ENCODE measurements around the gene LMNA. TPM values are rescaled to one million over a fixed set of nuclear protein-coding genes. Genes with fewer than 3 reads are reported as not detected.
"Not testable (repeated sequence)": the region's sequence is repeated elsewhere in the genome, so short reads cannot be mapped to it uniquely, and the experiment has no call there.

LMNA gene
- total and polyA plus RNA-seq, 8 donors: 73.5 to 437 (median 106) TPM

GRCh38 chr1:156113282-156113950, 1.1 kb upstream of the LMNA start:
- intact Hi-C loops (cut with DNase I): no loop called here
- ATAC-seq (no peak), DNase-seq (no peak)
- no peaks in the 10 kb centered on the region for H3K9me3 ChIP-seq
- peaks cover 0 to 72% of the 10 kb centered on the region in 2 donors for H3K27me3 ChIP-seq
- H3K36me3 ChIP-seq: no peaks in the 10 kb centered on the region
- H3K4me3 ChIP-seq: no peak overlapping the region
- H3K27ac ChIP-seq: peak overlapping the region; percentile 95 to 96
- peaks cover 23 to 53% of the 10 kb centered on the region in 2 donors for H3K4me1 ChIP-seq
- TF ChIP-seq, protein P1, sequence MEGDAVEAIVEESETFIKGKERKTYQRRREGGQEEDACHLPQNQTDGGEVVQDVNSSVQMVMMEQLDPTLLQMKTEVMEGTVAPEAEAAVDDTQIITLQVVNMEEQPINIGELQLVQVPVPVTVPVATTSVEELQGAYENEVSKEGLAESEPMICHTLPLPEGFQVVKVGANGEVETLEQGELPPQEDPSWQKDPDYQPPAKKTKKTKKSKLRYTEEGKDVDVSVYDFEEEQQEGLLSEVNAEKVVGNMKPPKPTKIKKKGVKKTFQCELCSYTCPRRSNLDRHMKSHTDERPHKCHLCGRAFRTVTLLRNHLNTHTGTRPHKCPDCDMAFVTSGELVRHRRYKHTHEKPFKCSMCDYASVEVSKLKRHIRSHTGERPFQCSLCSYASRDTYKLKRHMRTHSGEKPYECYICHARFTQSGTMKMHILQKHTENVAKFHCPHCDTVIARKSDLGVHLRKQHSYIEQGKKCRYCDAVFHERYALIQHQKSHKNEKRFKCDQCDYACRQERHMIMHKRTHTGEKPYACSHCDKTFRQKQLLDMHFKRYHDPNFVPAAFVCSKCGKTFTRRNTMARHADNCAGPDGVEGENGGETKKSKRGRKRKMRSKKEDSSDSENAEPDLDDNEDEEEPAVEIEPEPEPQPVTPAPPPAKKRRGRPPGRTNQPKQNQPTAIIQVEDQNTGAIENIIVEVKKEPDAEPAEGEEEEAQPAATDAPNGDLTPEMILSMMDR (IDR thresholded peaks at IDR 0.05): no peak

- H3K4me1 ChIP-seq: peaks cover 38 to 69% of the 10 kb centered on the region in 2 donors
- DNase-seq: peak in 1 of 4 donors; percentile 83
Measured at GRCh38 chr1:156114919-156115513, 505 bp downstream of the LMNA start.

GRCh38 chr1:156115514-156116374, 1.2 kb downstream of the LMNA start:
- ATAC-seq: peak; percentile 22
- DNase-seq: peak; percentile 67 to 82 (median 75)
- Histone ChIP-seq H3K36me3 (peaks cover 0 to 2% of the 10 kb centered on the region in 2 donors), H3K4me3 (peak overlapping the region; percentile 90 to 100), H3K27me3 (peaks cover 0 to 73% of the 10 kb centered on the region in 2 donors), H3K9me3 (no peaks in the 10 kb centered on the region), H3K4me1 (peaks cover 45 to 76% of the 10 kb centered on the region in 2 donors), H3K27ac (peak overlapping the region; percentile 95 to 96)
- intact Hi-C loops (cut with DNase I): no loop called here
- TF ChIP-seq, protein P1 (IDR thresholded peaks at IDR 0.05): no peak

More at GRCh38 chr1:156114919-156115513, 505 bp downstream of the LMNA start:
- H3K27ac ChIP-seq: peak overlapping the region; percentile 95 to 96
- TF ChIP-seq, protein P1 (IDR thresholded peaks at IDR 0.05): no peak
- H3K4me3 ChIP-seq: peak overlapping the region; percentile 90 to 100
- peaks cover 0 to 74% of the 10 kb centered on the region in 2 donors for H3K27me3 ChIP-seq
- no peaks in the 10 kb centered on the region for H3K9me3 ChIP-seq
- intact Hi-C loops (cut with DNase I): no loop called here
- H3K36me3 ChIP-seq: no peaks in the 10 kb centered on the region
- peak; percentile 36 for ATAC-seq

GRCh38 chr1:156116731-156117130, 2.2 kb downstream of the LMNA start:
- ATAC-seq; H3K9me3 ChIP-seq; H3K36me3 ChIP-seq; DNase-seq; intact Hi-C loops (cut with DNase I): not testable (repeated sequence)
- peaks cover 52 to 86% of the 10 kb centered on the region in 2 donors for H3K4me1 ChIP-seq
- peak overlapping the region; percentile 95 to 96 for H3K27ac ChIP-seq
- H3K4me3 ChIP-seq: peak overlapping the region; percentile 90 to 100
- peaks cover 0 to 70% of the 10 kb centered on the region in 2 donors for H3K27me3 ChIP-seq

DNA sequence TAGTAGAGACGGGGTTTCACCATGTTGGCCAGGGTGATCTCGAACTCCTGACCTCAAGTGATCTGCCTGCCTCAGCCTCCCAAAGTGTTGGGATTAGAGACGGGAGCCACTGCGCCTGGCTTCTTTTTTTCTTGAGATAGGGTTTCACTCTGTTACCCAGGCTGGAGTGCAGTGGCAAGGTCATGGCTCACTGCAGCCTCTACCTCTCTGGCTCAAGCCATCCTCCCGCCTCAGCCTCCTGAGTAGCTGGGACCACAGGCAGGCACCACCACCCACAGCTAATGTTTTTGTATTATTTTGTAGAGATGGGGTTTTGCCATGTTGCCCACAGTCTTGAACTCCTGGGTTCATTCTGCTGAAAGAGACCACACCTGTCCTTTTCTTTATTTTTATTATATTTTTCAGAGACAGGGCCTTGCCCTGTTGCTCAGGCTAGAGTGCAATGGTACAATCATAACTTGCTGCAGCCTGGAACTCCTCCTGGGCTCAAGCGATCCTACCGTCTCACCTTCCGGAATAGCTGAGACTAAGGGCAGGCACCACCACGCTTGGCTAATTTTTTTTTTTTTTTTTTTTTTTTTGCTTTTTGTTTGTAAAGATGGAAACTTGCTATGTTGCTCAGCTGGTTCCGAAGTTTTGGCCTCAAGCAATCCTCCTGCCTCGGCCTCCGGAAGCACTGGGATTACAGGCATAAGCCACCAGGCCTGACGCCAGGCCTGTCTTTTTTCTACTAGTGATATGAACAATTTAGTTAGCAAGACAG, 3.1 kb downstream of the LMNA start:
- H3K27ac ChIP-seq: peak overlapping the region; percentile 96 to 98
- peaks cover 58 to 94% of the 10 kb centered on the region in 2 donors for H3K4me1 ChIP-seq
- TF ChIP-seq, protein P1 (IDR thresholded peaks at IDR 0.05): no peak
- H3K9me3 ChIP-seq: no peaks in the 10 kb centered on the region
- intact Hi-C loops (cut with DNase I): no loop called here
- ATAC-seq (no peak), DNase-seq (no peak)
- H3K4me3 ChIP-seq: peak overlapping the region; percentile 90 to 100
- H3K27me3 ChIP-seq: peaks cover 0 to 71% of the 10 kb centered on the region in 2 donors
- H3K36me3 ChIP-seq: peaks cover 0 to 3% of the 10 kb centered on the region in 2 donors

Measured in left lung (tissue), 10 donors.